Stimulated activated CD8-positive, alpha-beta memory T cell treated with anti-CD3 and anti-CD28 coated beads, Interleukin-2, amount 100 ng/mL, for 48 hours (primary cell): Measurements from ENCODE around the gene SERTM2.
"Not testable (repeated sequence)": the region's sequence is repeated elsewhere in the genome, so short reads cannot be mapped to it uniquely, and the experiment has no call there.

ENCODE experiments used
- DNase-seq, 2 donors: peaks; one replicate each; pipeline ENCODE4 v3.0.0-alpha.2; 2020; ENCODE audit warnings: low read depth in 2 of 2

Gene SERTM2

DNA sequence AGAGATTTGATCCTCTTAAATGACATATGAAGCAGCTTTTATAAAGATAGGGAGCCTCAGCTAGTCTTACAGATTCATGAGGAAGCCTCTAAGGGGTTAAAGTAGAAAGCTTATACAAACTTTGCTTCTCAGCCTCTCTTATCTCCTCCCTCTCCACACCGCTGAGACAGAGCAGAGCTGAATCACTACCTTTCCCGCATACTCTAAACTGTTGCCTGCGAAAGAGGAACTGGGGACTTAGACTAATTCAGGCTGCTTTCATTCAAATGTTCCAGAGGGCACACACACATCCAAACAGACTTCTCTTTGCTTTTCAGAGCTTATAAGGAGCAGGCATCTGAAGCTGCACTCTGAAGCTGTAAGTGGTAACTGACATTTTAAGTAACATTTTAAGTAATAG, at the start of gene SERTM2:
Gene SERTM2, plus strand, starts transcription at position 169 of the 400 bp plus-strand sequence. CDS start 7,213 bp downstream, outside the sequence.
- DNase-seq = no peak

- no peak for DNase-seq
Observed at GRCh38 chrX:111465669-111466068, 45.8 kb upstream of the SERTM2 start.

- DNase-seq = no peak
Observed at GRCh38 chrX:111467896-111468295, 43.5 kb upstream of the SERTM2 start.

- no peak for DNase-seq
Observed at GRCh38 chrX:111470681-111471403, 40.6 kb upstream of the SERTM2 start.

GRCh38 chrX:111481896-111482295, 29.5 kb upstream of the SERTM2 start:
- no peak for DNase-seq

GRCh38 chrX:111483135-111483534, 28.3 kb upstream of the SERTM2 start:
- no peak for DNase-seq

GRCh38 chrX:111483881-111484280, 27.6 kb upstream of the SERTM2 start:
- no peak for DNase-seq

- DNase-seq = no peak
Observed at GRCh38 chrX:111490688-111491087, 20.8 kb upstream of the SERTM2 start.

DNA sequence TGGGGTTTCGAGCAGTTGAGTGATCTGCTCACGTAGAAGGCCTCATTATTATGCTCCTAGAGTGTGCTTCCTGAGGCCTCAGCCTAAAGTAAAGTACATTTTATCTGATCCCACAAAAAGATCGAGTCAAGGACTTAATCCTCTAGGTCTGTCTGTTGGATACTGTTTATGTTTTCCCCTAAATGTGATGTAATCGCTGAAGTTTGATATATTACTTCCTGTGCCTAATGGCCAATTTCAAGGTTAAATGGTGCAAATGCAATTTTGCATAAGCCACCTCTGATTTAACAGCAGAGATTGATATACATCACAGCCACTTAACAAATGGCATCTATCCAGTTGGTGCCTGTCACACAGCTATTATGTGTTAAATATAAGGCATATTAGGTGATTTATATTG, 19.4 kb upstream of the SERTM2 start:
- DNase-seq = no peak

DNA sequence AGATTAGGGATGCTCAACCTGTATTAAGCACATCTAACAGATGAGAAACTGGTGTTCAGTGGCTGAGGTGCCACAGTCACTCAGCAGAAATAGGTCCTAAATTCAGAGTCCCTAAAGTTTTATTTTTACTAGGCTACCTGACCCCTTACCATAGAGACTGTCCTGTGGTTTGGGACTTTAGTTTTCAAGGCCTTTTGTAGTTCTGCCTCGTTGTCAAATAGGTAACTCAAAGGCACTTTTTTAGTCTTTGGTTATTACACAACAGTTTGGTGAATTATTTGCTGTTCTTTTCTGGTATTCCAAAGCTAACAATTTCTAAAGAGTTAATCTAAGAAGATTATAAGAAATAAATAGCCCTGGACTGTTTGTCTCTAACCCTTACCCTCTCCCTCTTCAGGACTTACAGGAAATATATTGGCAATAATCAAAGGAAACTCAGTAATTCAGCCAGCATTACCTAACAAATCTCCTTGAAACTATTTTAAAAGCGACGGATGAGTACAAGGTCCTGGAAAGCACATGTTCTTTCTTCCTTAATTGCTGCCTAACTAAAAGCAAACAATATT, 12.8 kb upstream of the SERTM2 start:
- no peak for DNase-seq

- DNase-seq = no peak
Observed at GRCh38 chrX:111503485-111503993, 7.9 kb upstream of the SERTM2 start.

DNA sequence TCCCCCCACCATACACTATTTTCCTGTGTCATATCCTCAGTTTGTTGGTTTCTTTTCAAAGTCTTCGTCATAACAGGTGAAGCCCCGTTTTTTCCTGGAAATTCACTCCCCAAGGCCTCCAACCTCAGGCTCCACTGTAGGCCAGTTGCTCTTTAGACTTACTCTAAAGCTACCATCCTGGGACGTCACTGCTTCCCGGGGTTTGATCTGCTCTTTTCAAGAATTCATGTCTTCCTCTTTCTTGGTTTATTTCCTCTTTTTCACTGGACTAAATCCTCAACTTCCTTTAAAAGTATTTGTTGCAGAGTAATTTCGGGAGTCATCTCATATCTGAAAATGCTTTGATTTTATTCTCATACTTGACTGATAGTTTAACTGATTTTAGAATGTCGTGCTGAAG, 6.5 kb upstream of the SERTM2 start:
- no peak for DNase-seq

DNA sequence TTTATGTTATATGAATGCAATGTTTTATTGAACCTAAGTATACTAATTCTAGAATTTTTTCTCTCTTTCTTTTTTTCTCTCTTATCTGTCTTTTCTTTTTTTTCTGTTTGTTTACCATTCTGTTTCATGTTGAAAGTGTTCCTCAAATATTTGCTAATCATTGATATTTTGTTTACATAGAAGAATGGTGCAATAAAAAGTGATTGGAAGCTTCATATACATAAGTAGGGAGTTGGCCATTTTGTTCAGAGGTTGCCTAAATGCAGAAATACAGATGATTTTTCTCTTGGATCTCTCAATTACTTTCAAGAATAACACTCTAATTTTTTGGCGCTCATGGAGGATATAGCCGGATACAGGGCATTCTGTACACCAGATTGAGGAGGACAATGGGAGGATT, 5.7 kb upstream of the SERTM2 start:
- DNase-seq = no peak

DNA sequence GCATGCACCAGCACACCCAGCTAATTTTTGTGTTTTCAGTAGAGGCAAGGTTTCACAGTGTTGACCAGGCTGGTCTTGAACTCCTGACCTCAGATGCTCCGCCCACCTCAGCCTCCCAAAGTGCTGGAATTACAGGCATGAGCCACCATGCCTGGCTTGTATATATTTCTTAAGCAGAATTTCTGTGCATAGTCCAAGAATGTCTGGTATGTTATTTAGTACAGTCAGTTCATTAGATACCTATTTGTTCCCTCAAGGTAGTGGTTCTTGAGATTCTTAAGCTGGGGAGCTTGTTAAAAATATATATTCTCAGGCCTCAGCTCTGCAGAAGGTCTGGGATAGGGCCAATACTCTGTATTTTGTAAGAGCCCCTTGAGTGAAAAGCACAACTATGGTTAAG, 4.6 kb upstream of the SERTM2 start:
- no peak for DNase-seq

- no peak for DNase-seq
Observed at GRCh38 chrX:111507933-111508332, 3.5 kb upstream of the SERTM2 start.

DNA sequence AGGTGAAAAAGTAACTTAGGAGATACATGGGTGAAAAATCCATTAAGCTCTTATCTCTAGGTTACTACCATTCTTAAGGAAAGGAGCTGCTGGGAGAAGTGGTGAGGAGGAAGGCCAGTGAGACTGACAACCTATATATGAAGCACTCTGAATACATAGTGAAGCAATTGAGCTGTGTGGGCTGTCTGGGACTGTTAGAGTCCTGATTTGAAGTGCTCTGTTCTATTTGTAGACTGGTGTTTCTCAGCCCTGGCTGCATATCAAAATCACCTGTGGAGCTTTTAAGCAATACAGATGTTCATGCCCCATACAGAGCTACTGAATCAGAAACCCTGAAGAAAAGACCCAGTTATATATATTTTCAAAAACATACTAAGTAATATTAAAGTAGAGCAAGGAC, 3.9 kb downstream of the SERTM2 start:
- DNase-seq = no peak

DNA sequence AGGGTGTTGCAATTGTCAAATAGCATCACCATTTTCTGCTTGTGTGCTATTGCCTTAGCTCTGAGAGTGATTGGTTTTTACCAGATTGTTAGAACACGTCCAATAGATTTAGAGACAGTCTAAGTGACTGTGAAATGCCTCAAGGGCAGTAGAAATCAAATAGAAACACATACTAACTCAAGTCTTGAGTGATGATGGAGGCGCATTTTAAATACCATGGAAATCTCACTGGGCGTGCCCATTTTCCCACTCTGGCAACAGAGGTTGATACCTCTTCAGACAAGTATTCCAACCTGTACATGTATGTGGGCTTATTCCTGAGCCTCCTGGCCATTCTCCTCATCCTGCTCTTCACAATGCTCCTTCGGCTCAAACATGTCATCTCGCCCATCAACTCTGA, 7.2 kb downstream of the SERTM2 start:
- no peak for DNase-seq

GRCh38 chrX:111519215-111519614, 7.8 kb downstream of the SERTM2 start:
- DNase-seq = no peak

DNA sequence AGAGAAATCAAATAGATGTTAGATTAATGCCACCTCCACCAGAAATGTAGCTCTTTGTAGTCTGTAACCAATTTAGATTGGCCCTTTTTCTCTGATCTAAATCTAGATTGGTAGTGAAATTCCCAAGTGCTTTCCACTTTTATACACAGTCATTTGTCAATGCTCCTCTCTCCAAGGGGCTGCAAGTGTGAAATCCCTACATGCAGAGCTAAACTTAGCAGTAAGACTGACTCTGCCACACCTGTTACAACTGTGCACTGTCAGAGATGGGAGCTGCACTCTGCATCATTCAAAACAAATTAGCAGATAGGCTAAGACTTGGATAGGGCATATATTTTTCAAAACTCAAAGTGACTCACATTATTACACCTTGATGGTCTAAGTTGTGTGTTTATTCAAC, 9.1 kb downstream of the SERTM2 start:
- DNase-seq = no peak

DNA sequence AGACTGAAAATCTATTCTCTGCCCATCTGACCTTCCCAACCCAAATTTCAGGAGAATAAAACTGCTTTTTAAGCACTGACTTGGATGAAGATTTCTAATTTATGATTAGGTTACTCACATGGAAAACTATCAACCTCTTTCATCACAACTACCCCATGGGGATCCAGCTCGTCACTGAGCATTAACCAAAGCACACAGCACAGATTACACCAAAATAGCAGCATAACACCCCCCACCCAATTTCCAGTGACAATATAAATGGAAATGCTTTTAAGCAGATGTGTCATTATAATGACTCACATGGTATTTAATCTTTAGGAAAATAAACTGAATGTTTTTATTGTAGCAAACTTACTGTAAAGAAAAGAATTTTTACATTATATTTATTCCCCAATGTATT, 9.7 kb downstream of the SERTM2 start:
- DNase-seq = no peak

DNA sequence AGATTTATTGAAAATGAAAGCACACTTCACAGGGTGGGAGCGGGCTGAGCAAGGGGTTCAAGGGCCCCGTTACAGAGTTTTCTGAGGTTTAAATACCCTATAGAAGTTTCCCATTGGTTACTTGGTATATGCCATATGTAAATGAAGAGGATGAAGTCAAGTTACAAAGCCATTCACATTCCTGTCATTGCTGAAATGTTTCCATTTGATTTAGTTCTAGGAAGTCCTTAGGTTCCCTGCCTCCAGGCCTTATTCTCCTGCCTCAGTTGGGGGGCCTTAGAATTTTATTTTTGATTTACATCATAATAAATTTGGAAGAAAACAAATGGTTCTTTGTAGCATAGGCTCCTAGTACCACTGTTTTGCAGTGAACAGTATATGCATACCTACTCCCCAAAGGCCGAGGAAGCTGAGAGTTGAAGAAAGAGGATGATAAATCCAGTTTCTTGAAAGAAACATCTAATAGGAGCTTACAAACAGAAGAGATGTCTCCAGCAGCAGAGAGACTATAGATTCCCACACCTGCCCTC, 31.8 kb downstream of the SERTM2 start:
- DNase-seq = no peak

DNA sequence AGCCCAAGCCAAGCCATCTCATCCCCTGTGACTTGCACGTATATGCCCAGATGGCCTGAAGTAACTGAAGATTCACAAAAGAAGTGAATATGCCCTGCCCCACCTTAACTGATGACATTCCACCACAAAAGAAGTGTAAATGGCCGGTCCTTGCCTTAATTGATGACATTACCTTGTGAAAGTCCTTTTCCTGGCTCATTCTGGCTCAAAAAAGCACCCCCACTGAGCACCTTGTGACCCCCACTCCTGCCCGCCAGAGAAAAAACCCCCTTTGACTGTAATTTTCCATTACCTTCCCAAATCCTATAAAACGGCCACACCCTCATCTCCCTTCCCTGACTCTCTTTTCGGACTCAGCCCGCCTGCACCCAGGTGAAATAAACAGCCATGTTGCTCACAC, 37.8 kb downstream of the SERTM2 start:
- DNase-seq = not testable (repeated sequence)

GRCh38 chrX:111555406-111555958, 44.0 kb downstream of the SERTM2 start:
- no peak for DNase-seq
